ENCODE data around the gene FARSA. TPM values are rescaled to one million over a fixed set of nuclear protein-coding genes. Genes with fewer than 3 reads are reported as not detected.

Gene FARSA
- total and polyA plus RNA-seq, 10 of the 15 experiments (the other 5 are each of a cell fraction or from before 2014, with no cell fraction given) = 20.3 to 212 (median 76.4) TPM

GRCh38 chr19:12956446-12957388 is 23.2 kb upstream of the FARSA start, which contains the start of gene GADD45GIP1 (continued):
- TF ChIP-seq IRF5 (IDR thresholded peaks at IDR 0.05; ENCODE audit: borderline replicate concordance) = peak; percentile 90
- peak; percentile 91 for TF ChIP-seq DPF2 (IDR thresholded peaks at IDR 0.05)
- TF ChIP-seq HCFC1 (IDR thresholded peaks at IDR 0.05; ENCODE audit: low read length) = peak; percentile 65
- TF ChIP-seq BCL3 (IDR thresholded peaks at IDR 0.05; ENCODE audit: borderline replicate concordance, insufficient read depth, low read depth, low read length, poor library complexity, severe bottlenecking) = no peak
- no peak for TF ChIP-seq WRNIP1 (IDR thresholded peaks at IDR 0.05; ENCODE audit: borderline replicate concordance, low read depth, low read length)
- no peak for TF ChIP-seq IRF4 (IDR thresholded peaks at IDR 0.05; ENCODE audit: low read depth, low read length)
- TF ChIP-seq ZNF384 (IDR thresholded peaks at IDR 0.05; ENCODE audit: borderline replicate concordance, low read depth, low read length) = no peak
- TF ChIP-seq RELA (IDR thresholded peaks at IDR 0.05; ENCODE audit: borderline replicate concordance, partially characterized antibody) = peak; percentile 39
- peak; percentile 65 for TF ChIP-seq NR2C1 (IDR thresholded peaks at IDR 0.05)
- TF ChIP-seq TCF3 (IDR thresholded peaks at IDR 0.05; ENCODE audit: borderline replicate concordance, insufficient read depth, low read depth, low read length) = 0 out of 2 replicates have a peak, but pooled peaks have one; percentile 16
- 0 out of 2 replicates have a peak, but pooled peaks have one; percentile 20 for TF ChIP-seq CREB1 (IDR thresholded peaks at IDR 0.05; ENCODE audit: low read depth)
- TF ChIP-seq ZNF687 (IDR thresholded peaks at IDR 0.05) = peak; percentile 80
- no peak for TF ChIP-seq BRCA1 (IDR thresholded peaks at IDR 0.05; ENCODE audit: low read depth, low read length)
- no peak for TF ChIP-seq TCF7 (IDR thresholded peaks at IDR 0.05; ENCODE audit: borderline replicate concordance)
- TF ChIP-seq ZNF592 (IDR thresholded peaks at IDR 0.05) = 0 out of 2 replicates have a peak, but pooled peaks have one; percentile 31
- TF ChIP-seq TCF12 (IDR thresholded peaks at IDR 0.05; ENCODE audit: low read depth, low read length) = peak; percentile 74; the same call in 1 of the 2 replicates
- TF ChIP-seq BACH1 (IDR thresholded peaks at IDR 0.05; ENCODE audit: borderline replicate concordance) = peak; percentile 80
- TF ChIP-seq IKZF1 (conservative IDR thresholded peaks at IDR 0.05) = peak; percentile 69

All from GM12878 (cell line).